Measurements from ENCODE around the gene PC. TPM values are rescaled to one million over a fixed set of nuclear protein-coding genes. Genes with fewer than 3 reads are reported as not detected.

PC gene
- total and polyA plus RNA-seq, 9 of the 15 experiments (the other 6 are each of a cell fraction or from before 2014, with no cell fraction given): 0.94 to 38.0 (median 8.7) TPM

DNA sequence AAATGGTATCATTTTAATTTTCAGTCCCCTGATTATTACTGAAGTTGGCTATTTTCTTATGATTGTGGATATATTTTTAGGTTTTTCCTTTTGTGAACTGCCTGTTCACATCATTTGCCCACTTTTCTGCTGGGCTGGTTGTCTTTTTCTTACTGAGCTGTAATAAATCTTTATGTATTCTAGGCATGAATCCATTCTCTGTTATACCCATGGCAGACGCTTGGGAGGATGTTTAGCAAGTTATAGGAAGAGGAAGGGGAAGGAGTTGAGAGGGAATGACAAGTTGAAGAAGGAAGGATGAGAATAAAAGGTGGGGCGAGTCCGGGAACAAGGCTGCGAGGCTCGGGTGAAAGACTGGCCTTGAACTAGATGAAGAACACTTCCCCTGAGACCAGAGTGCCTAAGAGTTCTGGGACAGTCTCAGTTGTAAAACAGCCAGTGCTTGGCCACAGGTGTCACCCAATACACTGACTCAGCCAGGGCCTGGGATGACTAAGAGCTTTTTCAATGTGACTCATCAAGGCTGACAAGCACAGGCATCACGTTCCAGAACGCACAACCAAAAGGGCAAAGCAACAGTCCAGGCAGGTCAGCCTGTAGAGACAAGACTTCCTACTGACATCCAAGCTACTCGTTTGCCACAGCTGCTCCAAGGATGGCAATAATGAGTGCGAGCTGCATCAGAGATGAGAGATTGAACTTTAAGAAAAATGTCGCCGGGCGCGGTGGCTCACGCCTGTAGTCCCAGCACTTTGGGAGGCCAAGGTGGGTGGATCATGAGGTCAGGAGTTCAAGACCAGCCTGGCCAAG lies 66.1 kb downstream of the PC start (continued):
- TF ChIP-seq USF1 (CRISPR knock-in tag; IDR thresholded peaks at IDR 0.05): peak; percentile 41; the same call in 1 of the 2 replicates
- TF ChIP-seq, protein P1, sequence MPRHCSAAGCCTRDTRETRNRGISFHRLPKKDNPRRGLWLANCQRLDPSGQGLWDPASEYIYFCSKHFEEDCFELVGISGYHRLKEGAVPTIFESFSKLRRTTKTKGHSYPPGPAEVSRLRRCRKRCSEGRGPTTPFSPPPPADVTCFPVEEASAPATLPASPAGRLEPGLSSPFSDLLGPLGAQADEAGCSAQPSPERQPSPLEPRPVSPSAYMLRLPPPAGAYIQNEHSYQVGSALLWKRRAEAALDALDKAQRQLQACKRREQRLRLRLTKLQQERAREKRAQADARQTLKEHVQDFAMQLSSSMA (CRISPR knock-in tag; IDR thresholded peaks at IDR 0.05): no peak
- no peak for TF ChIP-seq POU5F1 (IDR thresholded peaks at IDR 0.05; ENCODE audit: borderline replicate concordance, low read depth, low read length, partially characterized antibody)
- TF ChIP-seq EP300 (IDR thresholded peaks at IDR 0.05; ENCODE audit: low read length): peak; percentile 66
- peak; percentile 39 for TF ChIP-seq NUFIP1 (IDR thresholded peaks at IDR 0.05; ENCODE audit: partially characterized antibody)
- 0 out of 2 replicates have a peak, but pooled peaks have one; percentile 33 for TF ChIP-seq NR2C2 (CRISPR knock-in tag; IDR thresholded peaks at IDR 0.05)
- peak; percentile 83 for TF ChIP-seq NR2C2 (tag; IDR thresholded peaks at IDR 0.05)
- TF ChIP-seq, protein P2, sequence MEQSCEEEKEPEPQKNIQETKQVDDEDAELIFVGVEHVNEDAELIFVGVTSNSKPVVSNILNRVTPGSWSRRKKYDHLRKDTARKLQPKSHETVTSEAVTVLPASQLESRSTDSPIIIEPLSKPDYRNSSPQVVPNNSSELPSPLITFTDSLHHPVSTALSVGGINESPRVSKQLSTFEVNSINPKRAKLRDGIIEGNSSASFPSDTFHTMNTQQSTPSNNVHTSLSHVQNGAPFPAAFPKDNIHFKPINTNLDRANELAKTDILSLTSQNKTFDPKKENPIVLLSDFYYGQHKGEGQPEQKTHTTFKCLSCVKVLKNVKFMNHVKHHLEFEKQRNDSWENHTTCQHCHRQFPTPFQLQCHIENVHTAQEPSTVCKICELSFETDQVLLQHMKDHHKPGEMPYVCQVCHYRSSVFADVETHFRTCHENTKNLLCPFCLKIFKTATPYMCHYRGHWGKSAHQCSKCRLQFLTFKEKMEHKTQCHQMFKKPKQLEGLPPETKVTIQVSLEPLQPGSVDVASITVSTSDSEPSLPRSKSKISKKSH (CRISPR knock-in tag; IDR thresholded peaks at IDR 0.05): no peak
- TF ChIP-seq, protein P3, sequence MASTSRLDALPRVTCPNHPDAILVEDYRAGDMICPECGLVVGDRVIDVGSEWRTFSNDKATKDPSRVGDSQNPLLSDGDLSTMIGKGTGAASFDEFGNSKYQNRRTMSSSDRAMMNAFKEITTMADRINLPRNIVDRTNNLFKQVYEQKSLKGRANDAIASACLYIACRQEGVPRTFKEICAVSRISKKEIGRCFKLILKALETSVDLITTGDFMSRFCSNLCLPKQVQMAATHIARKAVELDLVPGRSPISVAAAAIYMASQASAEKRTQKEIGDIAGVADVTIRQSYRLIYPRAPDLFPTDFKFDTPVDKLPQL (IDR thresholded peaks at IDR 0.05; ENCODE audit: extremely low read depth, insufficient read length): no peak
- TF ChIP-seq KAT7 (CRISPR knock-in tag; IDR thresholded peaks at IDR 0.05; ENCODE audit: borderline replicate concordance): no peak; the same call in 1 of the 2 replicates
- TF ChIP-seq ZNF655 (CRISPR knock-in tag; IDR thresholded peaks at IDR 0.05): no peak
- no peak for TF ChIP-seq MEF2A (IDR thresholded peaks at IDR 0.05; ENCODE audit: control insufficient read depth, low read depth, low read length)
- peak; percentile 57 to 65; a peak in 3 of 4 replicates for TF ChIP-seq FOXK2 (conservative IDR thresholded peaks at IDR 0.05 in 1 of 2, IDR thresholded peaks at IDR 0.05 in 1 of 2; ENCODE audit: low read depth in 2 of 2)
- TF ChIP-seq SAFB (IDR thresholded peaks at IDR 0.05; ENCODE audit: borderline replicate concordance, low read depth, low read length): no peak
- TF ChIP-seq VEZF1 (CRISPR knock-in tag; IDR thresholded peaks at IDR 0.05): peak; percentile 21; the same call in 1 of the 2 replicates
- TF ChIP-seq ESRRB (CRISPR knock-in tag; IDR thresholded peaks at IDR 0.05; ENCODE audit: borderline replicate concordance): no peak
- TF ChIP-seq, protein P4, sequence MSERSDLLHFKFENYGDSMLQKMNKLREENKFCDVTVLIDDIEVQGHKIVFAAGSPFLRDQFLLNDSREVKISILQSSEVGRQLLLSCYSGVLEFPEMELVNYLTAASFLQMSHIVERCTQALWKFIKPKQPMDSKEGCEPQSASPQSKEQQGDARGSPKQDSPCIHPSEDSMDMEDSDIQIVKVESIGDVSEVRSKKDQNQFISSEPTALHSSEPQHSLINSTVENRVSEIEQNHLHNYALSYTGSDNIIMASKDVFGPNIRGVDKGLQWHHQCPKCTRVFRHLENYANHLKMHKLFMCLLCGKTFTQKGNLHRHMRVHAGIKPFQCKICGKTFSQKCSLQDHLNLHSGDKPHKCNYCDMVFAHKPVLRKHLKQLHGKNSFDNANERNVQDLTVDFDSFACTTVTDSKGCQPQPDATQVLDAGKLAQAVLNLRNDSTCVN (CRISPR knock-in tag; IDR thresholded peaks at IDR 0.05): no peak
- no peak for TF ChIP-seq DDX20 (tag; IDR thresholded peaks at IDR 0.05; ENCODE audit: low read depth)
- peak; percentile 99 for TF ChIP-seq ZNF316 (IDR thresholded peaks at IDR 0.05)
